ENCODE data around the gene MGAT2. TPM values are rescaled to one million over a fixed set of nuclear protein-coding genes. Genes with fewer than 3 reads are reported as not detected.
A peak's percentile ranks its signal among the peaks of the same experiment; 100 is the strongest.

MGAT2 gene
- total and polyA plus RNA-seq, 9 of the 15 experiments (the other 6 are each of a cell fraction or from before 2014, with no cell fraction given) = 0.03 to 33.3 (median 24.6) TPM; not detected in 1

DNA sequence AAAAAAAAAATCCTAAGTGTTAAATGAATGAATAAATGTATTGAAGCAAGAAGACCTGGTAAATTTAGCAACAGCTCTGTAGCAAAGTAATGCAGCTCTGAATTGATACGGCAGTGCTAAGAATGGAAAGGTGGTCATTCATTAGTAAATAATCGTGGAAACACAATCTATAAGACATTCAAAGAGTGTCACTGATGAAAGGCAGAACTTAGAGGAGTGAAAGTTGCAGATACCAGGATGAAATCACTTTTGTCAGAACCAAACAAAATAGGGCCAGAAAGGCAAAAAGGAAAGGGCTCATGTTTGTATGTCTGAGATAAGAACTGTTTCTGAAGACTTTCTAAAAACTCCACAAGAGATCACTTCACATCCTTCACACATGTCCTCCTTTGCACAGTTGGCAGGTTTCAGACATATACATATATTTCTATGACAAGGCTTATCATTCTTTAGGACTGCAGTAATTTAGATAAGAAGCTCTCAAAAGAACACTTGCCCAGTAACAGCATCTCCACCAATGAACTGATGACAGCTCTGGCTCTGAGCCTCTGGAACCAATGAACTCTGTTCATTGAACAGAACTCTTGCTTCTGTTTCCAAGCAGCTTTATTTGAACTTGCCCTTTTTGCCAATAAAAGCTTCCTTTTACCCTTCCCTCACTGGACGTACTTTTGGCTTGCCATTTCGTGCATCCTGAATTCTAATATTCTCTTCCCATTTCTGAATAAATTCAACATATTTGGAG is 26.1 kb upstream of the MGAT2 start (continued):
- TF ChIP-seq ZNF639 (CRISPR knock-in tag; conservative IDR thresholded peaks at IDR 0.05 in 1 of 2, IDR thresholded peaks at IDR 0.05 in 1 of 2) = no peak
- peak; percentile 39; the same call in 1 of the 2 replicates for TF ChIP-seq ATF7 (IDR thresholded peaks at IDR 0.05)
- peak; percentile 96 for TF ChIP-seq MEIS2 (IDR thresholded peaks at IDR 0.05; ENCODE audit: partially characterized antibody)
- peak; percentile 84 for TF ChIP-seq DPF2 (IDR thresholded peaks at IDR 0.05)
- 0 out of 4 replicates have a peak, but pooled peaks of 1 of the 2 experiments have one; percentile 7 for TF ChIP-seq RCOR1 (IDR thresholded peaks at IDR 0.05; ENCODE audit: borderline replicate concordance in 1 of 2, low read depth in 2 of 2, low read length in 2 of 2)
- TF ChIP-seq POLR2AphosphoS5 (IDR thresholded peaks at IDR 0.05; ENCODE audit: control insufficient read depth, insufficient read depth, low read depth, low read length) = 0 out of 2 replicates have a peak, but pooled peaks have one; percentile 24
- peak; percentile 5 for TF ChIP-seq DACH1 (IDR thresholded peaks at IDR 0.05; ENCODE audit: partially characterized antibody)
- peak; percentile 85 for TF ChIP-seq ARID1B (IDR thresholded peaks at IDR 0.05)
- TF ChIP-seq, protein P1, sequence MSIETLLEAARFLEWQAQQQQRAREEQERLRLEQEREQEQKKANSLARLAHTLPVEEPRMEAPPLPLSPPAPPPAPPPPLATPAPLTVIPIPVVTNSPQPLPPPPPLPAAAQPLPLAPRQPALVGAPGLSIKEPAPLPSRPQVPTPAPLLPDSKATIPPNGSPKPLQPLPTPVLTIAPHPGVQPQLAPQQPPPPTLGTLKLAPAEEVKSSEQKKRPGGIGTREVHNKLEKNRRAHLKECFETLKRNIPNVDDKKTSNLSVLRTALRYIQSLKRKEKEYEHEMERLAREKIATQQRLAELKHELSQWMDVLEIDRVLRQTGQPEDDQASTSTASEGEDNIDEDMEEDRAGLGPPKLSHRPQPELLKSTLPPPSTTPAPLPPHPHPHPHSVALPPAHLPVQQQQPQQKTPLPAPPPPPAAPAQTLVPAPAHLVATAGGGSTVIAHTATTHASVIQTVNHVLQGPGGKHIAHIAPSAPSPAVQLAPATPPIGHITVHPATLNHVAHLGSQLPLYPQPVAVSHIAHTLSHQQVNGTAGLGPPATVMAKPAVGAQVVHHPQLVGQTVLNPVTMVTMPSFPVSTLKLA (conservative IDR thresholded peaks at IDR 0.05) = peak in 1 of 2 experiments; percentile 57; a peak in 2 of 4 replicates
- TF ChIP-seq TAL1 (IDR thresholded peaks at IDR 0.05) = peak; percentile 71
- peak; percentile 16; the same call in 1 of the 2 replicates for TF ChIP-seq JUND (IDR thresholded peaks at IDR 0.05; ENCODE audit: borderline replicate concordance, low read depth, low read length)
- no peak; the same call in 2 of the 3 replicates for TF ChIP-seq JUND (tag; IDR thresholded peaks at IDR 0.05; ENCODE audit: borderline replicate concordance, low read depth, low read length)
- no peak for TF ChIP-seq ZBTB7A (IDR thresholded peaks at IDR 0.05; ENCODE audit: borderline replicate concordance, control insufficient read depth, low read depth, low read length)
- TF ChIP-seq ZBTB11 (CRISPR knock-in tag; IDR thresholded peaks at IDR 0.05) = 0 out of 6 replicates have a peak, but pooled peaks of 1 of the 3 experiments have one; percentile 37
- no peak for TF ChIP-seq ESRRA (IDR thresholded peaks at IDR 0.05; ENCODE audit: borderline replicate concordance, low read depth)
- no peak for TF ChIP-seq SAP30 (IDR thresholded peaks at IDR 0.05; ENCODE audit: borderline replicate concordance, insufficient read depth, low read depth, low read length, poor library complexity, severe bottlenecking)
- TF ChIP-seq KDM1A (IDR thresholded peaks at IDR 0.05) = peak in 1 of 2 experiments; percentile 45; a peak in 3 of 4 replicates
- peak; percentile 80 for TF ChIP-seq CBFA2T2 (conservative IDR thresholded peaks at IDR 0.05)
- TF ChIP-seq ZNF408 (CRISPR knock-in tag; IDR thresholded peaks at IDR 0.05; ENCODE audit: low read depth) = no peak

All from K562 (cell line).